ENCODE measurements around the gene ABCA7. TPM values are rescaled to one million over a fixed set of nuclear protein-coding genes. Genes with fewer than 3 reads are reported as not detected.

ABCA7 gene
- total RNA-seq, 1 experiment from 2014 or later = 91.4 TPM

DNA sequence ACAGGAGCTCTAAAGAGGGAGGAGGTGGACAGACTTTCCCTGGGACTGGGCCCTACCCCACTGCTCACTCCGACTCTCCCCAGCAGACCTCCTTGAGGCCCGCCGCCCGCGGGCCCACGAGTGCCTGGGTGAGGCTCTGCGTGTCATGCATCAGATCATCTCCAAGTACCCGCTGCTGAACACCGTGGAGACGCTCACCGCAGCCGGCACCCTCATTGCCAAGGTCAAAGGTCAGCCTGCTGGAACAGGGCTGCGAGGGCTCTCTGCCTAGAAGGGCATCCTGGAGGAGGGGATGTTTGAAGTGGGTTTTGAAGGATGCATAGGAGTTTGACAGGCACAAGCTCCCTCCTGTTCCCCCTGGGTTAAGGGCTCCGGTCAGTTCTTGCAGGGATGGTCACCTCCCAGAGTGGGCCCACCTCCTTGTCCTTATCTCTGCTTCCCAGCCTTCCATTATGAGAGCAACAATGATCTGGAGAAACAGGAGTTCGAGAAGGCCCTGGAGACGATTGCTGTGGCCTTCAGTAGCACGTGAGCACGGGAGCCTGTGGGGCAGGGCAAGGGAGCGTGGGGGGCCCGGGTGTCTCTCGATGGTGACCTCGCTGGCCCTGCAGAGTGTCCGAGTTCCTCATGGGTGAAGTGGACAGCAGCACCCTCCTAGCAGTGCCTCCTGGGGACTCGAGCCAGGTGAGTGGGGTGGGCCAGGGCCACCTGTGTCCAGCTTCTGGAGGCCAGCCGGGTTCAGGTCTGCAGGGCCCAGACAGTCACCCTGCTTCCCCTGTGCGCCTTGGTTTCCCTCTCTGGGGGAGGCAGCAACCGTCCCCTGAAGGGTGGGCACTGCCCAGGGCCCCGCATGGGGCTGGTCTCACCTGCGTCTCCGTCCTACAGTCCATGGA is 33.4 kb downstream of the ABCA7 start:
- TF ChIP-seq, protein P1, sequence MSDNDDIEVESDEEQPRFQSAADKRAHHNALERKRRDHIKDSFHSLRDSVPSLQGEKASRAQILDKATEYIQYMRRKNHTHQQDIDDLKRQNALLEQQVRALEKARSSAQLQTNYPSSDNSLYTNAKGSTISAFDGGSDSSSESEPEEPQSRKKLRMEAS (IDR thresholded peaks at IDR 0.05) = no peak
- TF ChIP-seq ZFX (IDR thresholded peaks at IDR 0.05) (no peak), POLR2AphosphoS5 (IDR thresholded peaks at IDR 0.05; ENCODE audit: low read depth, low read length) (no peak), CEBPB (IDR thresholded peaks at IDR 0.05; ENCODE audit: low read depth) (no peak), POLR2A (IDR thresholded peaks at IDR 0.05; ENCODE audit: borderline replicate concordance, extremely low read depth, insufficient read depth, insufficient read length) (no peak), CBX3 (IDR thresholded peaks at IDR 0.05; ENCODE audit: low read depth) (no peak), TCF7L2 (IDR thresholded peaks at IDR 0.05; ENCODE audit: borderline replicate concordance, extremely low read depth, insufficient read depth, insufficient read length) (no peak), EGR1 (IDR thresholded peaks at IDR 0.05; ENCODE audit: low read depth) (no peak)
- TF ChIP-seq, protein P2, sequence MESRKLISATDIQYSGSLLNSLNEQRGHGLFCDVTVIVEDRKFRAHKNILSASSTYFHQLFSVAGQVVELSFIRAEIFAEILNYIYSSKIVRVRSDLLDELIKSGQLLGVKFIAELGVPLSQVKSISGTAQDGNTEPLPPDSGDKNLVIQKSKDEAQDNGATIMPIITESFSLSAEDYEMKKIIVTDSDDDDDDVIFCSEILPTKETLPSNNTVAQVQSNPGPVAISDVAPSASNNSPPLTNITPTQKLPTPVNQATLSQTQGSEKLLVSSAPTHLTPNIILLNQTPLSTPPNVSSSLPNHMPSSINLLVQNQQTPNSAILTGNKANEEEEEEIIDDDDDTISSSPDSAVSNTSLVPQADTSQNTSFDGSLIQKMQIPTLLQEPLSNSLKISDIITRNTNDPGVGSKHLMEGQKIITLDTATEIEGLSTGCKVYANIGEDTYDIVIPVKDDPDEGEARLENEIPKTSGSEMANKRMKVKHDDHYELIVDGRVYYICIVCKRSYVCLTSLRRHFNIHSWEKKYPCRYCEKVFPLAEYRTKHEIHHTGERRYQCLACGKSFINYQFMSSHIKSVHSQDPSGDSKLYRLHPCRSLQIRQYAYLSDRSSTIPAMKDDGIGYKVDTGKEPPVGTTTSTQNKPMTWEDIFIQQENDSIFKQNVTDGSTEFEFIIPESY (IDR thresholded peaks at IDR 0.05; ENCODE audit: extremely low read depth, insufficient replicate concordance, low read length) = no peak
- DNase-seq (ENCODE audit: low read depth, low spot score) = no peak
- no peaks in the 10 kb centered on the region for H4K20me1 ChIP-seq (ENCODE audit: insufficient read depth)
- no peaks in the 10 kb centered on the region for H3K9me3 ChIP-seq (ENCODE audit: control insufficient read depth in 1 of 2, insufficient read depth in 1 of 2, low read depth in 1 of 2, low read length in 2 of 2)
- H3K27ac ChIP-seq (ENCODE audit: low read depth, low read length) = no peak overlapping the region; the same call in 1 of the 2 replicates
- H3K27me3 ChIP-seq (ENCODE audit: insufficient read depth, low read length) = no peaks in the 10 kb centered on the region
- no TSS peak for BruUV-seq (replicated peaks)
- no peaks in the 10 kb centered on the region for H3K9me2 ChIP-seq (ENCODE audit: insufficient read depth)
- intact Hi-C loops (cut with micrococcal nuclease) = no loop called here
- ChIA-PET POLR2A (no interaction called here), RAD21 (ENCODE audit: low non-redundant PET in 1 of 2, low total read pairs in 2 of 2, uncharacterized antibody in 2 of 2, unreplicated experiment in 2 of 2) (no interaction called here), CTCF (no interaction called here)
- H3K36me3 ChIP-seq (ENCODE audit: control insufficient read depth in 1 of 2, insufficient read depth in 2 of 2, low read length in 2 of 2) = peaks cover 0 to 10% of the 10 kb centered on the region in 2 experiments; a peak in 1 of 4 replicates
- no peak overlapping the region for H2AFZ ChIP-seq (ENCODE audit: low read depth, low read length, poor library complexity, severe bottlenecking)
- H3K4me1 ChIP-seq (ENCODE audit: control insufficient read depth in 1 of 2, insufficient read depth in 2 of 2, low read length in 2 of 2) = peaks cover 7 to 29% of the 10 kb centered on the region in 2 experiments
- no peak overlapping the region for H3K4me2 ChIP-seq (ENCODE audit: low read length)
- ATAC-seq = no peak
- no peak overlapping the region for H3K9ac ChIP-seq (ENCODE audit: low read length)
- peaks cover 6% of the 10 kb centered on the region; the same call in 1 of the 2 replicates for H3K79me2 ChIP-seq (ENCODE audit: insufficient read depth, low read length)
- H3K4me3 ChIP-seq (replicated peaks in 1 of 2; ENCODE audit: low read depth in 1 of 2, low read length in 2 of 2) = no peak overlapping the region

Measured in HCT116 (cell line).